ENCODE results near the gene COL5A3. TPM values are rescaled to one million over a fixed set of nuclear protein-coding genes. Genes with fewer than 3 reads are reported as not detected.

COL5A3 gene
- polyA plus RNA-seq, 1 donor (not counting 4 experiments of a cell fraction or from before 2014, with no cell fraction given): 0.43 TPM

DNA sequence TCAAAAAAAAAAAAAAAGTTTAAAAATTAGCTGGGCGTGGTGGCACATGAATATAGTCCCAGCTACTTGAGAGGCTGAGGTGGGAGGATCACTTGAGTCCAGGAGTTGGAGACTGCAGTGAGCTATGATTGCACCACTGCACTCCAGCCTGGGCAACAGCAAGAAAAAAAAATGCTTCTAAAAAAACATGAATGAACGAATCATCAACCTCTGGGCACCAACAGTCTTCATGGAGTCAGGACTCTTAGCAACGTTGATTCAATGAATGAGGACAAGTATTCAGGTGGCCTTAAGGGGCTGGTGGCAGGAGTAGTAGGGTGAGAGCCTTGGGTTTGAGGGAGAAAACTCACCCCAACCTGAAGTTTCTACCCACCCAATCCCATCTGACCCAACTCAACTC, 53.3 kb downstream of the COL5A3 start:
- Histone ChIP-seq H3K27me3 (ENCODE audit: control insufficient read depth, extremely low read depth, insufficient read depth, low read length) (no peaks in the 10 kb centered on the region), H3K9me3 (ENCODE audit: control insufficient read depth, low read depth, low read length) (no peaks in the 10 kb centered on the region), H3K36me3 (ENCODE audit: control insufficient read depth in 2 of 2, extremely low read depth in 1 of 2, insufficient read depth in 2 of 2, low read length in 2 of 2) (no peaks in the 10 kb centered on the region), H3K79me2 (ENCODE audit: control insufficient read depth, insufficient read depth, low read length) (no peaks in the 10 kb centered on the region), H3K4me2 (ENCODE audit: control insufficient read depth, extremely low read depth, insufficient read depth, low read depth, low read length) (no peak overlapping the region), H3K4me3 (ENCODE audit: control insufficient read depth in 2 of 3, extremely low read depth in 1 of 3, insufficient read depth in 2 of 3, low read depth in 1 of 3, low read length in 3 of 3) (no peak overlapping the region), H3K4me1 (ENCODE audit: control insufficient read depth, extremely low read depth, insufficient read depth, low read length) (no peaks in the 10 kb centered on the region), H3K27ac (ENCODE audit: control insufficient read depth, insufficient read depth, low read length) (no peak overlapping the region), H3K9me1 (ENCODE audit: control insufficient read depth, extremely low read depth, insufficient read depth, low read length) (no peaks in the 10 kb centered on the region), H4K20me1 (ENCODE audit: control insufficient read depth, extremely low read depth, insufficient read depth, low read length) (no peaks in the 10 kb centered on the region), H3K9ac (ENCODE audit: control insufficient read depth, extremely low read depth, insufficient read depth, low read length) (no peak overlapping the region), H2AFZ (ENCODE audit: control insufficient read depth, low read length) (no peak overlapping the region)
- DNase-seq (ENCODE audit: low read depth, low spot score) (no peak), FAIRE-seq (no peak)
- dilution Hi-C loops (cut with MboI; ENCODE audit: extremely low pct_ligation_motif_present, low sequenced_read_pairs): no loop called here
- TF ChIP-seq, protein P1, sequence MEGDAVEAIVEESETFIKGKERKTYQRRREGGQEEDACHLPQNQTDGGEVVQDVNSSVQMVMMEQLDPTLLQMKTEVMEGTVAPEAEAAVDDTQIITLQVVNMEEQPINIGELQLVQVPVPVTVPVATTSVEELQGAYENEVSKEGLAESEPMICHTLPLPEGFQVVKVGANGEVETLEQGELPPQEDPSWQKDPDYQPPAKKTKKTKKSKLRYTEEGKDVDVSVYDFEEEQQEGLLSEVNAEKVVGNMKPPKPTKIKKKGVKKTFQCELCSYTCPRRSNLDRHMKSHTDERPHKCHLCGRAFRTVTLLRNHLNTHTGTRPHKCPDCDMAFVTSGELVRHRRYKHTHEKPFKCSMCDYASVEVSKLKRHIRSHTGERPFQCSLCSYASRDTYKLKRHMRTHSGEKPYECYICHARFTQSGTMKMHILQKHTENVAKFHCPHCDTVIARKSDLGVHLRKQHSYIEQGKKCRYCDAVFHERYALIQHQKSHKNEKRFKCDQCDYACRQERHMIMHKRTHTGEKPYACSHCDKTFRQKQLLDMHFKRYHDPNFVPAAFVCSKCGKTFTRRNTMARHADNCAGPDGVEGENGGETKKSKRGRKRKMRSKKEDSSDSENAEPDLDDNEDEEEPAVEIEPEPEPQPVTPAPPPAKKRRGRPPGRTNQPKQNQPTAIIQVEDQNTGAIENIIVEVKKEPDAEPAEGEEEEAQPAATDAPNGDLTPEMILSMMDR (optimal IDR thresholded peaks at IDR 0.05 in 1 of 3, IDR thresholded peaks at IDR 0.05 in 1 of 3, conservative IDR thresholded peaks at IDR 0.05 in 1 of 3; ENCODE audit: extremely low read depth in 1 of 3, insufficient read depth in 2 of 3, low read length in 3 of 3): no peak
- no peak for TF ChIP-seq EZH2 (IDR thresholded peaks at IDR 0.05; ENCODE audit: low read length)

DNA sequence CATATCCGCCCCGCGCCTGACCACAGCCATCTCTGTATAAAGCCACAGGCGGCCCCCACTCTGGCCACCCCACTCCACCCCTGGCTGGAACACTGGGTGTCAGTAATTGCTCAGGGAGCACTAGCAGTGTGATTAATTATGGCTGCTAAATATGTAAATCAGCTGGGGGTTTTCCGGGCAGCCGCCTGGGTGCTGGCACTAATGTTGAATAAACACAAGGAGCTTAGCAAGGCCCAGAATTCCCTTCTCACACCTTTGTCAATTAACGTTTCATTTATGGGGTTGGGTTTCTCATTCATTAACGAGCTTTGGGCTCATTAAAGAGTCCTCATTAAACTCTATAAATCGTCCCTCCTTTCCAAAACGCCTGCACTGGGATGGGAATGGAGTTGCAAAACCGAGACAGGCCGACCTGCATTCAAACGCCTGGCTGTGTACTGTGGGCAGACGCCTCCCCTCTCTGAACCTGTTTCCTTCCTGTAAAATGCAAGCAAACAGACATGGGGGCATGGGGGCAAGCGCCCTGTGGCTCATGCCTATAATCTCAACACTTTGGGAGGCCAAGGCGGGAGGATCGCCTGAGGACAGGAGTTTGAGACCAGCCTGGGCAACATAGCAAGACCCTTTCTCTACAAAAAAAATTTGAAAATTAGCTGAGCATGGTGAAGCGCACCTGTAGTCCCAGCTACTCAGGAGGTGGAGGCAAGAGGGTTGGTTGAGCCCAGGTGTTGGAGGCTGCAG, 56.3 kb downstream of the COL5A3 start:
- dilution Hi-C loops (cut with MboI; ENCODE audit: extremely low pct_ligation_motif_present, low sequenced_read_pairs): no loop called here
- FAIRE-seq: no peak

More for the DNA sequence above, 56.3 kb downstream of the COL5A3 start:
- H3K27ac ChIP-seq (ENCODE audit: control insufficient read depth, insufficient read depth, low read length): no peak overlapping the region
- no peaks in the 10 kb centered on the region for H3K36me3 ChIP-seq (ENCODE audit: control insufficient read depth in 2 of 2, extremely low read depth in 1 of 2, insufficient read depth in 2 of 2, low read length in 2 of 2)
- no peaks in the 10 kb centered on the region for H3K79me2 ChIP-seq (ENCODE audit: control insufficient read depth, insufficient read depth, low read length)
- H2AFZ ChIP-seq (ENCODE audit: control insufficient read depth, low read length): no peak overlapping the region
- no peaks in the 10 kb centered on the region for H3K9me3 ChIP-seq (ENCODE audit: control insufficient read depth, low read depth, low read length)
- no peaks in the 10 kb centered on the region for H3K27me3 ChIP-seq (ENCODE audit: control insufficient read depth, extremely low read depth, insufficient read depth, low read length)
- H3K4me3 ChIP-seq (ENCODE audit: control insufficient read depth in 2 of 3, extremely low read depth in 1 of 3, insufficient read depth in 2 of 3, low read depth in 1 of 3, low read length in 3 of 3): no peak overlapping the region
- no peaks in the 10 kb centered on the region for H3K9me1 ChIP-seq (ENCODE audit: control insufficient read depth, extremely low read depth, insufficient read depth, low read length)
- no peak for DNase-seq (ENCODE audit: low read depth, low spot score)
- no peak for TF ChIP-seq EZH2 (IDR thresholded peaks at IDR 0.05; ENCODE audit: low read length)
- TF ChIP-seq, protein P1 (optimal IDR thresholded peaks at IDR 0.05 in 1 of 3, IDR thresholded peaks at IDR 0.05 in 1 of 3, conservative IDR thresholded peaks at IDR 0.05 in 1 of 3; ENCODE audit: extremely low read depth in 1 of 3, insufficient read depth in 2 of 3, low read length in 3 of 3): no peak
- H4K20me1 ChIP-seq (ENCODE audit: control insufficient read depth, extremely low read depth, insufficient read depth, low read length): no peaks in the 10 kb centered on the region
- H3K9ac ChIP-seq (ENCODE audit: control insufficient read depth, extremely low read depth, insufficient read depth, low read length): no peak overlapping the region
- no peaks in the 10 kb centered on the region for H3K4me1 ChIP-seq (ENCODE audit: control insufficient read depth, extremely low read depth, insufficient read depth, low read length)
- no peak overlapping the region for H3K4me2 ChIP-seq (ENCODE audit: control insufficient read depth, extremely low read depth, insufficient read depth, low read depth, low read length)
